NCI-H2196 treated with DMSO at 0.1 percent for 48 hours (cell line): ENCODE measurements around the gene CTIF.
"Not testable (repeated sequence)": the region's sequence is repeated elsewhere in the genome, so short reads cannot be mapped to it uniquely, and the experiment has no call there.

Experiments used
- DNase-seq: peaks from one replicate; lab custom pipeline; 2025; ENCODE audit not compliant: unreplicated experiment; lab: John Stamatoyannopoulos, UW

Gene CTIF

GRCh38 chr18:48811401-48811800, 272.6 kb downstream of the CTIF start:
- DNase-seq: no peak

GRCh38 chr18:48811977-48812451, 273.2 kb downstream of the CTIF start:
- DNase-seq: not testable (repeated sequence)

DNA sequence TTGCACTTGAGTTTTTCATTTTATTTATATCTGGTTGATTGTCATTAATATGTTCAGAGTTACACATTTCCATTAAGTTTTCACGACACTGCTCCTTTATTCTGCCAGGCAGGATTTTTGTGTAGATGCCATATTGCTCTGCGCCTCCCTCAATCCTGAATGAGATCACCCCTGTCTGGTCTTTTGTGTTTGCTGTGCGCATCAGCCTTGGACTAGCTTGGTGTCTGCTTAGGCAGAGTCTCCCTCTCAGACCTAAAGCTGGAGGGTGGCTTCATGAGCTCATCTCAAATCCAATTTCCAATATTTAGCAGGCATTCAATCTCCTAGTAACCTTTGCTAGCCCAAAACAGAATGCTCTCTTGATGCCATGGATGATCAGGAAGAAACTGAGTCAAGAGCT, 274.5 kb downstream of the CTIF start:
- no peak for DNase-seq

DNA sequence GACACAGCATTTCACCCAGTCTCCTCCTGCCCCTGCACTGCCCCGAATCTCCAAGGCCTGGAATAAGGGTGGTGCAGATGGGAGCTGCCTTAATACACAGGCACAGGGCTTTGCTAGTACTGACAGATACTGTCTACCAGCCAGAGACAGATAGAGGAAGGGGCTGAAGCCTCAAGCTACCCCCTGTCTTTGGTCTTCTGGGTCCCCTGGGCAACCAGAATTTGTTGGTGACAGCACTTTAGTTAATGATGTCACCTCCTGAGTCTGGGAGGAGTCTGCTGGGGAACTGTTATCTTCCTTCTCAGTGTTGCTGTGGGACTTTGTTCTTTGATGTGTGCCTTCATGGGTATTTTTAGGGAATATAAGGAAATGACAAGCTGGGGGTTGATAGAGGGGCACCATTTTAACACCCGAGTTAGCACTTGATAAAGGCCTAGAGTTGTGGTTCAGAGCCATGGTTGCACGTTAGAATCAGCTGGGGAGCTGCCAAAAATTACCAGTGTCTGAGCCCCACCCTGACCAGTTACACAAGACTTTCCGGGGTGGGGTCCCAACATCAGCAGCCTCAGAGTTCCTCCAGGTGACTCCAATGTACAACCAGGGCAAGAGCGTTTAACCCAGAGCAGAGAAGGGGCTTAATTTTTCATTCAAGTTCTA, 275.1 kb downstream of the CTIF start:
- no peak for DNase-seq

DNA sequence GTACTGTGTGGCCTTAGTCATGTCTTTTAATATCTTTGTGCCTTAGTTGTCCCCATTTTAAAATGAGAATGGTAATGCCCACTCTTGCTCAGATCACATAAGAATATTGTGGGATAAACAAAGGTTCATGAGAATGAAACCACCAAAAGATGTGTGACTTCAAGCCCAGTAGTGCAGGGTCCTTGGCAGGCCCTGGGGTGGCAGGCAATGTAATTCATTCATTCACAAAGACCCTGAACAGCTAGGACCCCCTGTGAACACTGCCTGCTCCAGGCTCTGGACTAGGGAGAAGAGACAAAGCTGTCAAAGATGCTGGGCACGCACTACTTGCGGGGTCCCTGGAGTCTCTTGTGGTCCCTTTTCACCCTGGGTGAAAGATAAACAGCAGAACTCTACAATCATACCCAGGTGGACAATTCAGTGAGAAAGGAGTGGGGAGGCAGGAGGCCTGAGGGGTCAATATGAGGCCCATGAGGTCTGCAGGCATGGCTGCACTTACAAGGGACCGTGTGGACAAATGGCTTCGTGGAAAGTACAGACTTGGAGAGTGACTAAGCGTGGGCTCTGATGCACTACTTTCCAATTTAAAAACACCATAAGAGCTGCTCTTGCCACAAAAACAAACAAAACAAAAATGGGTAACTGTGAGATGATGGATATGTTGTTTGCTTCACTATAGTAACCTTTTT, 275.8 kb downstream of the CTIF start:
- no peak for DNase-seq

DNA sequence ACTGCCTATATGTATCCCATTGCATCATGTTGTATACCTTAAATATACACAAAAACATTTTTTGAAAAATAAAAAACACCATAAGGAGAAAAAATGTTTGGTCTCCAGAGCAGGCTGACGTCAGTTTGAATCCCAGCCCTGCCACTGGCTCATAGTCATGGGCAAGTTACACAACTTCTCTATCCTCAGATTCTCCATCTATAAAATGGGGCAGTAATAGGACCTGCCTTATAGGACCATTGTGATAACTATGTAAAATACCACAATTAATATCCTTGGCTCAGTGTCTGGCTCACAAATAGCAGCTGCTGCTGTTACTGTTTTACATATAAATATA, 276.3 kb downstream of the CTIF start:
- DNase-seq: no peak

GRCh38 chr18:48815581-48816324, 276.9 kb downstream of the CTIF start:
- DNase-seq: no peak

GRCh38 chr18:48816554-48816953, 277.7 kb downstream of the CTIF start:
- no peak for DNase-seq

DNA sequence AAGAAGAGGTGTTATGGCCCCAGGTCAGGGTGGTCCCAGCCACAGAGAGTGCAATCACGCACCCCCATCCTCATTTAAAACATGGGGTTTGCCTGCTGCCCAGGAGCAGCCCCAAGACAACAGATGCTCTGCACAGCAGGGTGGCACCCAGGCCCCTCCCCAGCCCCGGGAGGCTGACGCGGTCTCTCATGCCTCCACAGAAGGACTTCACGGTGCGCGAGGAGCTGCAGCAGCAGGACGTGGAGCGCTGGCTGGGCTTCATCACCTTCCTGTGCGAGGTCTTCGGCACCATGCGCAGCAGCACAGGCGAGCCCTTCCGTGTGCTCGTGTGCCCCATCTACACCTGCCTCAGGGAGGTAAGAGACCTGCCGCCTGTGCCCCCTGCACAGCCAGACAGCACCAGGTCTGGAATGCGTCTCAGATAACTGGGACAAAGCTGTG, 278.2 kb downstream of the CTIF start:
- DNase-seq: no peak

DNA sequence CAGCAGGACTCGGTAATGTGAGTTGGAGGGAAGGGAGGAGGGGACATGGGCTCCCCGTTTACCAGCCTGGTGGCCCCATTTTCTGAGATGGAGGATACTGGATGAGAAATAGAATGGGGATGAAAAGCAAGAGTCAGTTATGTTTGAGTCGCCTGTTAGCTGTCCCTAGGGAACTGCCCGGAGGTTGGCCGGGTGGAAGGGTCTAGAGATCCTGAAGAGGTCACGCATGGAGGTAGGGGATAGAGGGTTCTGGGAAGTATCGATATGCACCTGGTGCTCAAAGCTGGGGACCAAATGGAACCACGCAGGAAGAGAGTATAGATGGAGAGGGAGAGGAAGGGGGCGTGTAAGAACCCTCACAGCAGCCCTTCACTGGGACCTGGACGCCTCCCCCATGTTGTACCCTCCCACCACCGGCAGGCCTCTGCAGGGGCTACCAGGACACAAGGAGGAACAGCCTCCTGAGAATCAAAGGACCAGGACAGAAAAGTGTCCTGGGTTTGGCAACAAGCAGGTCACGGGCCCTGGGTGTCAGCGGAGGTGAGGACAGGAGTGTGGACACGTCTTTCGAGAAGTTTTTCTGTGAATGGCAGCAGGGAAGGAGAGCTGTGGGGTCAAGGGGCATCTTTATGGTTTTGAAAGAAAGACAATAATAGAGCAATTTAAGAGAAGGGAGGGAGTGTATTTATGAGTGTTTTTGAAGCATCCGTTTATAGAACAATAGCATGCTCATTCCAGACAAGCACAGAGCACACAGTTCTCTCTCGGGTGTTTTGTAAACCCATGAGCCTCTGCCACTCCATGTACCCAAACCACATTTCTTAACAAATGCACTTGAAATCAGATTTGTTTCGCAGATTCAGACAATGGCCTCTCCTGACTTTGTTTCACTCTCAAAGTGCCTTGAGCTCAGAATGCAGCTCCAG, 279.8 kb downstream of the CTIF start:
- DNase-seq: no peak

- DNase-seq: no peak
Observed at GRCh38 chr18:48819276-48819675, 280.4 kb downstream of the CTIF start.

DNA sequence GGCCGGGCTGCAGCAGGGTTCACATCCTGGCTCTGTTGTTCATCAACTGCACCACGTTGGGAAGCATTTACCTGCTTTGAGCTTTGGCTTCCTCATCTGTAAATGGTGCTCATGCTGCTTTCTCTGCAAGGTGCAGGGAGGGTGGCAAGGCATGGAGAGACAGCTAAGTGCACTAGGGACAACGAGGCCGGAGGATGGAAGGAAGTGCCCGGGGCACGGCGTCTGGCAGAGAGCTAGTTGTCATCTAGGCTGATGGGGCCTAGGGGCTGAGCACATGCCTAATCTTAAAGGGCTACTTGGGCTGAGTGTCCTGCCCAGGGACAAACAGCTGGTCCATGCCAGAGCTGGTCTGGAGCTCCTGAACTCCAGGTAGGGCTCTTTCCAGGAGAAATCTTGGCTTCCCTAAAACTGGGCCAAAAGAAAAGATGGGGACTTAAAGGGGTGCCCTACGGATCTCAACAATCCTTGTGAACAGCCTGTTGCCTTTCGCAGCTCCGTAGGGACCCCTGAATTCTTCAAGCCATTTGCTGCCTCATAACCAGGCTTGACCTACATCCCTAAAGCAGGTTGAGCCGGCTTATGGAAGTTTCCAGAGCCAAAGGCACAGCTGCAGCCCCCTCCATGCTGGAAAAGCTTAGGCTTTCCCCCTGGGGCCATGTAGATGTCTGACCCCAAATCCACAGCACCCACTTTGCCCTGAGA, 281.1 kb downstream of the CTIF start:
- no peak for DNase-seq

GRCh38 chr18:48820483-48821250, 281.8 kb downstream of the CTIF start:
- no peak for DNase-seq

GRCh38 chr18:48821251-48821590, 282.4 kb downstream of the CTIF start:
- no peak for DNase-seq

DNA sequence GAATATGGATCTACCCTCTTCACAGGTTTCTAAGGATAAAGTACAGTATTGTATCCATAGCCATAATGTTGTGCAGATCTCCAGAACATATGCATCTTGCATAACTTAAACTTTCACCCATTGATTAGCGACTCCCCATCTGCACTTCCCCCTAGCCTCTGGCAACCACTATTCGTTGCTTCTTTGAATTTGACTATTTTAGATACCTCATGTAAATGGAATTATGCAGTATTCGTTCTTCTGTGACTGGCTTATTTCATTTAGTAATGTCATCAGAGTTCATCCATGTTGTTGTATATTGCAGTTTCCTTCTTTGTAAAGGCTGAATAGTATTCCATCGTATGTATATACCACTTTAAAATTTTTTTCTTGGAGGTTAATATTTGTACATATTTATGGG, 283.0 kb downstream of the CTIF start:
- no peak for DNase-seq

GRCh38 chr18:48824231-48824970, 285.6 kb downstream of the CTIF start:
- no peak for DNase-seq

DNA sequence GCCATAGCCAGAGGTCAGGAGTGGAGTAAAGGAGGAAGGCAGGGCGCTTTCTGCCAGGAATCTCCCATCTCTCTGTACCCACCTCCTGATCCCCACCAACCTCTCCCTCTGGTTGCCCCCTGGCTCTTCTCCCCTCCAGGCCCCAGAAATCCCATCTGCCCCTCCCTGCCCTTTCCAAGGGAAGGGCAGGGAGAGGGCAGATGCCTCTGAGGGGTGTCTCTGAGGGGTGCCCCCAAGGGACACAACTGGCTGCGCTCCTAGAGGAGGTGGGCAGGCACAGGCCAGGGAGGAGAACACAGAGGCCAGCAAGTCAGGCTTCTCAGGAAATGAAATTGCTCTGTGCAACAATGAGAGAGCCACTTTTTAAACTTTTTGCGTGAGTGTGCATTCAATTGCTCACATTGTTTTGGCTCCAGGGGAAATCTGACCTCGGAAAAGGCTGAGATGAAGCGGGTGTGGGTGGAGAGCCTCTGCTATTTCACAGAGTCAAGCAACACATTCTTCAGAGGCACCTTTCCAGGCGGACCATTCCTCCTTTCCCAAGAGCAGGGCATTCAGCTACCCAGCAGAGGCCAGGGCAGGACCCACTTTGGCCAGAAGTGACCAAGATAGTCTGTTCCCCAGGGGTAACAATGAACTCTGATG, 286.4 kb downstream of the CTIF start:
- DNase-seq: no peak

GRCh38 chr18:48826271-48826670, 287.4 kb downstream of the CTIF start:
- no peak for DNase-seq

DNA sequence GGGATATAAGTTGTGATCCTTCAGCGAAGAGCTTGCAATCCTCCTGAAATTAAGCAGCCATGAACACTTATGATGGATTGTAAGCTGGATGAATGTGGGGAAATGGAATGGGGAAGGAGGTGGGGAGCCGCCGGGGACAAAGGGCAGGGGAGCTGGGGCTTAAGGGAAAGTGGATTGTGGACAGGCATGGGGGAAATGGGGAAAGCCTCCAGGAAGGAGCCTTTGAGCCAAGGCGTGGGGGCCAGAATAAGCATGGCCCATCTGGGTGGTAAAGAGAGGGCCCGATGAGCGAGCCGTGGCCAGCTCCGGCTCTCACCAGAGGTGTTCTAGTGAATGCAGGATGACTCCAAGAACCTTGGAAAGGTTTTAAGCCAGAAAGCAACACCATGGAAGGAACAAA, 288.0 kb downstream of the CTIF start:
- no peak for DNase-seq
